Measurements from ENCODE around the gene SPATA31C2. TPM values are rescaled to one million over a fixed set of nuclear protein-coding genes. Genes with fewer than 3 reads are reported as not detected.

Gene SPATA31C2
- total and polyA plus RNA-seq, 2 of the 4 experiments (the other 2 are of a cell fraction): 0.02 TPM; not detected in 1

DNA sequence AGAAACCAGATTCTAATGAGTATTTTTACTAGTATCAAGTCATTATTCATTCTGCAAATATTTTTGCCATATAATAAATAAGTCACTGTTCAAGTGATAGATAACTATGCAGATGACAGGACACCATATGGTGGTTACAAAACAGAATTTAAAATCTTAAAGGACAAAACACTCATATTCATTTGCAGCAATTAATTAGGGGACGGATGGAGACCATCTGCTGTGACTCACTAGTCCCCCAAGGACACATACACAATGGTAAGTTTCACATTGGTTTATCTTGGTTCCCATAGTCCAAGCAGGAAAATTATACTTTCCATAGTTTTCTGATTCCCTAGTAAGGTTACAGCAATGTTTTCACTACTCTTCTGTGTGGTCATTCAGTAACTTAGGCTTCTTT, 28.4 kb upstream of the SPATA31C2 start:
- H3K18ac ChIP-seq (ENCODE audit: low read depth, low read length): no peak overlapping the region
- ATAC-seq (ENCODE audit: low read depth) (no peak), DNase-seq (no peak)
- no peak overlapping the region for H3K9ac ChIP-seq (ENCODE audit: low read depth, low read length)
- no peak overlapping the region for H3K27ac ChIP-seq (ENCODE audit: insufficient read depth, low read length)
- in situ Hi-C loops (cut with MboI; ENCODE audit: low sequenced_read_pairs): no loop called here
- no peak overlapping the region for H3K56ac ChIP-seq (ENCODE audit: extremely low read depth, insufficient read depth, low read length)
- ChIA-PET POLR2A (ENCODE audit: unreplicated experiment) (no interaction called here), CTCF (no interaction called here)
- no CpG with 5 or more reads among the region's 1 CpG for WGBS, 2 experiments (ENCODE audit: extremely low coverage in 2 of 2, insufficient read length in 1 of 2)
- no peak overlapping the region for H3K4me3 ChIP-seq (ENCODE audit: insufficient read depth, low read depth, low read length)
- H3K4me2 ChIP-seq (ENCODE audit: low read depth, low read length): no peak overlapping the region
- H3K27me3 ChIP-seq (ENCODE audit: control insufficient read depth, insufficient read depth, low read length): peaks cover 2% of the 10 kb centered on the region
- H4K5ac ChIP-seq (ENCODE audit: low read depth, low read length): no peak overlapping the region
- intact Hi-C loops (cut with micrococcal nuclease): no loop called here
- H4K20me1 ChIP-seq (ENCODE audit: insufficient read depth, low read length): no peaks in the 10 kb centered on the region
- H2AK9ac ChIP-seq (replicated peaks; ENCODE audit: low read depth, low read length, poor library complexity): no peak overlapping the region
- TF ChIP-seq BHLHE40 (IDR thresholded peaks at IDR 0.05; ENCODE audit: low read depth, low read length): no peak
- no peak for TF ChIP-seq ELK1 (IDR thresholded peaks at IDR 0.05; ENCODE audit: borderline replicate concordance, low read depth, low read length)
- TF ChIP-seq CEBPB (IDR thresholded peaks at IDR 0.05; ENCODE audit: low read depth, low read length): no peak
- no peak for TF ChIP-seq SMC3 (IDR thresholded peaks at IDR 0.05; ENCODE audit: low read depth, low read length)
- no peak for TF ChIP-seq RFX5 (IDR thresholded peaks at IDR 0.05; ENCODE audit: low read depth, low read length)
- no peak for TF ChIP-seq POLR2A (IDR thresholded peaks at IDR 0.05; ENCODE audit: low read depth, low read length)
- TF ChIP-seq USF2 (IDR thresholded peaks at IDR 0.05; ENCODE audit: low read depth, low read length): no peak
- TF ChIP-seq, protein P1, sequence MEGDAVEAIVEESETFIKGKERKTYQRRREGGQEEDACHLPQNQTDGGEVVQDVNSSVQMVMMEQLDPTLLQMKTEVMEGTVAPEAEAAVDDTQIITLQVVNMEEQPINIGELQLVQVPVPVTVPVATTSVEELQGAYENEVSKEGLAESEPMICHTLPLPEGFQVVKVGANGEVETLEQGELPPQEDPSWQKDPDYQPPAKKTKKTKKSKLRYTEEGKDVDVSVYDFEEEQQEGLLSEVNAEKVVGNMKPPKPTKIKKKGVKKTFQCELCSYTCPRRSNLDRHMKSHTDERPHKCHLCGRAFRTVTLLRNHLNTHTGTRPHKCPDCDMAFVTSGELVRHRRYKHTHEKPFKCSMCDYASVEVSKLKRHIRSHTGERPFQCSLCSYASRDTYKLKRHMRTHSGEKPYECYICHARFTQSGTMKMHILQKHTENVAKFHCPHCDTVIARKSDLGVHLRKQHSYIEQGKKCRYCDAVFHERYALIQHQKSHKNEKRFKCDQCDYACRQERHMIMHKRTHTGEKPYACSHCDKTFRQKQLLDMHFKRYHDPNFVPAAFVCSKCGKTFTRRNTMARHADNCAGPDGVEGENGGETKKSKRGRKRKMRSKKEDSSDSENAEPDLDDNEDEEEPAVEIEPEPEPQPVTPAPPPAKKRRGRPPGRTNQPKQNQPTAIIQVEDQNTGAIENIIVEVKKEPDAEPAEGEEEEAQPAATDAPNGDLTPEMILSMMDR (conservative IDR thresholded peaks at IDR 0.05; ENCODE audit: low read depth, low read length): no peak
- TF ChIP-seq MXI1 (IDR thresholded peaks at IDR 0.05; ENCODE audit: borderline replicate concordance, low read depth, low read length): no peak
- TF ChIP-seq FOS (IDR thresholded peaks at IDR 0.05; ENCODE audit: low read depth, low read length): no peak
- no peak for TF ChIP-seq MAZ (IDR thresholded peaks at IDR 0.05; ENCODE audit: borderline replicate concordance, low read depth, low read length)
- TF ChIP-seq NFE2L2 (IDR thresholded peaks at IDR 0.05; ENCODE audit: low read depth, low read length): no peak
- no peak for TF ChIP-seq MAFK (IDR thresholded peaks at IDR 0.05; ENCODE audit: low read depth, low read length)
- TF ChIP-seq CHD1 (IDR thresholded peaks at IDR 0.05; ENCODE audit: low read depth, low read length): no peak
- no peak for TF ChIP-seq RCOR1 (IDR thresholded peaks at IDR 0.05; ENCODE audit: insufficient replicate concordance, low read length)
- no peak for TF ChIP-seq RAD21 (IDR thresholded peaks at IDR 0.05; ENCODE audit: low read length)
- no peak overlapping the region for H4K8ac ChIP-seq (ENCODE audit: low read depth in 2 of 2, low read length in 2 of 2)
- no peak overlapping the region for H3K14ac ChIP-seq (replicated peaks; ENCODE audit: low read depth, low read length)
- H2AFZ ChIP-seq (replicated peaks; ENCODE audit: low read length, poor library complexity): no peak overlapping the region
- H2BK20ac ChIP-seq (ENCODE audit: low read depth, low read length): no peak overlapping the region
- H2AK5ac ChIP-seq (ENCODE audit: low read depth, low read length): no peak overlapping the region
- no peaks in the 10 kb centered on the region for H3K9me1 ChIP-seq (ENCODE audit: insufficient read depth, low read length)
- no peaks in the 10 kb centered on the region for H3K4me1 ChIP-seq (ENCODE audit: control insufficient read depth, insufficient read depth, low read length)
- H3K36me3 ChIP-seq (ENCODE audit: control insufficient read depth, insufficient read depth, low read length): no peaks in the 10 kb centered on the region
- no peak overlapping the region for H3K23ac ChIP-seq (ENCODE audit: low read depth, low read length)
- no peak overlapping the region for H2BK15ac ChIP-seq (ENCODE audit: low read depth, low read length)
- H2BK120ac ChIP-seq (ENCODE audit: low read depth, low read length): no peak overlapping the region
- H4K91ac ChIP-seq (ENCODE audit: insufficient read depth, low read depth, low read length): no peak overlapping the region
- dilution Hi-C loops (cut with HindIII; ENCODE audit: low sequenced_read_pairs, unreplicated experiment): no loop called here
- H2BK5ac ChIP-seq (ENCODE audit: low read depth, low read length, poor library complexity, severe bottlenecking): no peak overlapping the region
- BruUV-seq (replicated peaks): no TSS peak
- H3K4ac ChIP-seq (ENCODE audit: low read depth, low read length): no peak overlapping the region
- H3K79me1 ChIP-seq (ENCODE audit: low read depth in 1 of 2, low read length in 2 of 2): no peaks in the 10 kb centered on the region
- H3K9me3 ChIP-seq (ENCODE audit: control insufficient read depth, insufficient read depth, low read length): 0 out of 2 replicates have a peak, but pooled peaks cover 2% of the 10 kb centered on the region
